Skin of body (tissue), 2 donors: ENCODE measurements around the gene KCNJ8. TPM values are rescaled to one million over a fixed set of nuclear protein-coding genes. Genes with fewer than 3 reads are reported as not detected.
"Not testable (repeated sequence)": the region's sequence is repeated elsewhere in the genome, so short reads cannot be mapped to it uniquely, and the experiment has no call there.

Experiments
- DNase-seq: peaks from one replicate; lab custom pipeline; 2025; lab: John Stamatoyannopoulos, UW
- total RNA-seq: library from RNA; depleted of rRNA; stranded (reverse); fragments of >200 nt; gene quantifications from one replicate; pipeline ENCODE4 v1.2.3, GENCODE V29; 2014

The KCNJ8 gene
- total RNA-seq, 1 donor from 2014 or later: 30.5 TPM

GRCh38 chr12:21786041-21786531 lies 11.6 kb upstream of the KCNJ8 start:
- DNase-seq: peak; percentile 94

DNA sequence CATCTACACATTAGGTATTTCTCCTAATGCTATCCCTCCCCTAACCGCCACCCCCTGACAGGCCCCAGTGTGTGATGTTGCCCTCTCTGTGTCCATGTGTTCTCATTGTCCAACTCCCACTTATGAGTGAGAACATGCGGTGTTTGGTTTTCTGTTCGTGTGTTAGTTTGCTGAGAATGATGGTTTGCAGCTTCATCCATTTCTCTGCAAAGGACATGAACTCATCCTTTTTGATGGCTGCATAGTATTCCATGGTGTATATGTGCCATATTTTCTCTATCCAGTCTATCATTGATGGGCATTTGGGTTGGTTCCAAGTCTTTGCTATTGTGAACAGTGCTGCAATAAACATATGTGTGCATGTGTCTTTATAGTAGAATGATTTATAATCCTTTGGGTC lies 8.2 kb upstream of the KCNJ8 start:
- DNase-seq: not testable (repeated sequence)

- DNase-seq: no peak
Measured at GRCh38 chr12:21780786-21781185, 6.3 kb upstream of the KCNJ8 start.

DNA sequence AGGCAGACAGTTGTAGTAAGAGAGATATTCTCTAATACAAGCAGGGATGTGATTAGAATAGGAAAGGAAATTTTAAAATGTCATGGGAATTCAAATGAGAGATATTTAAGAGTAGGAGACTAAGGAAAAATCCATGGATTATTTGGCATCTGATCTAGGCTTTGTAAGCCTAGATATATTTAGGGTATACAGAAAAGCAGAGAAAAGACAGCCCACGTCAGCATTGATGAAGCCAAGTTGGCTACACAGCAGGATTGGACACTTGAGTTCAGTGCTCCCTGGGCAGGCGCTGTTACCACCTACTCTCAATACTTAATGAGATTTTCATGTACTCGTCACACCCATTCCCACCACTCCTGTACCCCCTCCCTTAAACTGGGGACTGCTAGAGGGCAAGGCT lies 1.7 kb upstream of the KCNJ8 start:
- peak; percentile 20 for DNase-seq

DNA sequence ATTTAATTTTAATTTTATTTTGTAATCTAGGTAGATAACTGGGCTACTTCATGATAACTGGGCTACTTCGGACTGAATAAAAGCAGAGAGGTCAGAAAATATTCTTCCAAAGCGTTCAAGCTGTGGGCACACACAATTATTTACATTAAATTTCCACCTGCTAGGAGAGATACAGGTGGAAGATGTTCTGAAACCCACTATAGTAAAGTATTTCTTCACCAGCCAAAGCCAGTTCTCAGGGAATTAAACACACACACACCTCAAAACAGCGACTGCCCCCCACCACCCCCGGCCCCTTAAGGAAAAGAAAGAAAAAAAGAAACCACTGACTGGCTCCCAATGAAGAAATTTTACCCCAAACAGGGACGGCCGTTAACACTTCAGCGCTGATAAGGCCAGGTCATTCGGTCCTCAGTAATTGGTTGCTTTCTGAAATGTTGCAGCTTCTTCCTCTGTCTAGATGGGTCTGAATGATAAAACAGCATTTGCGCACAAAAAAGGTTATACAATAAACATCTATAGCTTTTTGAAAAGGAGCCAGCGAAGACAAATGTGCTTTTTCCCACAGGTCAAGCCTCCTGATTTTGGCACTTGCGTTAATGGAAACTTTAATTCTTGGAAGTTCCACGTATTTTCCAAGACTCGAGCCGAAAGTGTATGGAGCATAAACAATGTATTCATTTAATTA lies 771 bp upstream of the KCNJ8 start:
- DNase-seq: peak; percentile 21

- no peak for DNase-seq
Measured at GRCh38 chr12:21773806-21774205, 700 bp downstream of the KCNJ8 start.

DNA sequence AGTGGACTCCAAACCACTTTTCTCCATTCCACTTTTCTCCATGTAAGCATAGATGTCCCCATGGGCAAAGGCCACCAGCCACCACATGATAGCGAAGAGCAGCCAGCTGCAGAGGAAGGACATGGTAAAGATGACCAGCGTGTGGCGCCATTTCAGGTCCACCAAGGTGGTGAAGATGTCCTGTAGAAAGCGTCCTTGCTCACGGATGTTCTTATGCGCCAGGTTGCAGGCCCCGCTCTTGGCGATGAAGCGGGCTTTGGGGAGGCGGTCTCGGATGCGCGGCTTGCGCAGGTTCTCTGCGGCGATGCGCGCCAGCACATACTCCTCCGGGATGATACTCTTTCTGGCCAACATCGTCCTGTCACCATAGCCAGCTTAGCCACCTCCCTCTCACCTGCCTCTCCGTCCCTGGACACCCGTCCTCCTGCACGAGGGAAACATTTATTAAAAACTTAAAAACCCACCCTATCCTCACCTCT lies 1.2 kb downstream of the KCNJ8 start:
- DNase-seq: peak; percentile 3

DNA sequence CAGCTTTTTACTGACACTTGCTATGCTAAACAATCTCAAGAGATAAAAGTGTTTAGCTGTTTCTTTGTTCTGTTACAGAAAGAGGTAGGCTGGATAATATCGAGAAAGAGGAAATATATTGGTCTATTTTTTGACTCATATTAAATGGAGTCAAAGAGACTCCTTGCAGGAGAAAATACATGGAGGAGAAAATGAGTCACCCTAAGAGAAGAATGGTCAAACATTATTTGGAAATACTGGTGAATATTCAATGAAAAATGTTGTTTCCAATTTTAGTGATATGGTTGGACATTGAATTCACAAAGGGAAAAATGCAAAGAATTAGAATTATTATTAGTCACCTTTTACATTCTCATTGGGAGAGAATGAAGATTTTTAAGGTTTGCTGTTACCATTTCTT lies 3.2 kb downstream of the KCNJ8 start:
- DNase-seq: no peak

GRCh38 chr12:21769307-21769706 lies 5.2 kb downstream of the KCNJ8 start:
- DNase-seq: no peak

- DNase-seq: no peak
Measured at GRCh38 chr12:21766403-21766802, 8.1 kb downstream of the KCNJ8 start.

DNA sequence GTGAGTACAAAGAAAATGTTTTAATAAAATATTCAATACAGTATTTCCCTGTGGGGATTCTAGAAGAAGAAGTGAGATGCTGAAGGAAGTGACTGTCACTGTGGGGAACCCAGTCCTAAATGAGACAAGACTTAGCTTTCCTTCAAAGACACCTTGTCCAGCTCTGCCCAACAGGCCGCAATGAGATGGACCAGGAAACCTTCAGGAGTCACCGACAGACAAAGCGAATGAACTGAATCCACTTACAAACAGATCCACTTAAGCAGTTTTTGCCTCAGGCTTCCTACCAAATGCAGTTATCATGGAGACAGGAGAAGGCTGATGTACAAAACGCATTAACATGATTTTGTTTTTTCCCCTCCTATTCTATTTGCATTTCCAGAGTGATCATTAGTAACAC lies 9.6 kb downstream of the KCNJ8 start:
- DNase-seq: no peak

- no peak for DNase-seq
Measured at GRCh38 chr12:21764065-21764464, 10.4 kb downstream of the KCNJ8 start.

DNA sequence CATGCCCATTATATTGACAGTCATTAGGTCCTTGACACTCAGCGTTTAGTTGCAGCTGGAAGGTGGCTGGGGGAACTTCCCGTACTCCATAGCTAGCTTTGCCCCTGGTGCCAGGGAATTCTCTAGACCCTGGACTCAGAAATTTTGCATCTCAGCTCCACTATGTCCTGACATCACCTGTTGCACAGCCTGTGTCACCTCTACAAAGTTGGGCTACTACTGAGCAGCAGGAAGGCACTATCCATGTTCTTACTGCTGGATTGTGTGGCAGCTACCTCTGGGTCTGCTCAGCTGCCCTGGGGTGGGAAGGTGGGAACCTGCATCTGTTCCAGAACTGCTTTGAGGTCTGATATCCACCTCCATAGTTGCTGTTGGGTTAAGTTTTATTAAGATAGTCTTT lies 11.0 kb downstream of the KCNJ8 start:
- no peak for DNase-seq

DNA sequence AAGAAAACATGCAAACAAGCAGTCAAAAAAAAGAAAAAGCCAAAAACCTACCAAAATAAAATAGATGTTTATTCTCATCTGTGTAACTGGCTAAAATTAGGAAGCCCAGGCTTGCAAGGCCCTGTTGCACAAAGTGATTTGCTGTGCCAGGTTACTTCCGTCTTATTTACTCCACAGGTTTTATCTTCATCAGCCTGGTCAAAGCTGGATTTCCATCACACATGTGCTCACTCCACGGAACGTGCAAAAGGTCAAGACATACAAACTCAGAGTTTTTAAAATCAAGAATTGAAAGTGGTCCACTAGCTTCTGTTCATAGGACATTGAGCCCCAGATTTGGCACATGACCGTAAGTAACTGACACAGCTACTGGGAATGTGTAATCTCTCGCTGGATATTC lies 14.8 kb downstream of the KCNJ8 start:
- DNase-seq: no peak

GRCh38 chr12:21757735-21758134 lies 16.8 kb downstream of the KCNJ8 start:
- DNase-seq: no peak

DNA sequence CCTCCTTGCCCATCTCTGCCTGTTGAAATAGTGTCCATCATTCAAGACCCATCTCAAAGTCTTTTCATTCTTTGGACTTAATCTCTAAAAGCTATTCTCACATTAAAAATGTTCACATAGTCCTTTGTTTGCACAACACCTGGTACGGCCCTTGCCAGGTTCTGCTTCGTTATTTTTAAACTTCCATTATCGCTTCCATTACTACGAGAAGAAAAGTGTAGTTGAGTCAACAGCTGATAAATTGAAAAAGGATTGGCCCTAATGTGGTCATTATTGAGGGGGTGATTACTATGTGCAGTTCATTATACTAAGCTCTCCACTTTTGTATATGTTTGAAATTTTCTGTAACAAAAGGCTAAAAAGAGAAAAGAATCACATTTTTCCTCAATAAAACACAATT lies 17.8 kb downstream of the KCNJ8 start:
- DNase-seq: no peak

- DNase-seq: peak; percentile 57
Measured at GRCh38 chr12:21751517-21751916, 23.0 kb downstream of the KCNJ8 start.

- no peak for DNase-seq
Measured at GRCh38 chr12:21745258-21745657, 29.2 kb downstream of the KCNJ8 start.

- DNase-seq: no peak
Measured at GRCh38 chr12:21731144-21731543, 43.4 kb downstream of the KCNJ8 start.

- DNase-seq: no peak
Measured at GRCh38 chr12:21725731-21726130, 48.8 kb downstream of the KCNJ8 start.

- no peak for DNase-seq
Measured at GRCh38 chr12:21718944-21719650, 55.4 kb downstream of the KCNJ8 start.

DNA sequence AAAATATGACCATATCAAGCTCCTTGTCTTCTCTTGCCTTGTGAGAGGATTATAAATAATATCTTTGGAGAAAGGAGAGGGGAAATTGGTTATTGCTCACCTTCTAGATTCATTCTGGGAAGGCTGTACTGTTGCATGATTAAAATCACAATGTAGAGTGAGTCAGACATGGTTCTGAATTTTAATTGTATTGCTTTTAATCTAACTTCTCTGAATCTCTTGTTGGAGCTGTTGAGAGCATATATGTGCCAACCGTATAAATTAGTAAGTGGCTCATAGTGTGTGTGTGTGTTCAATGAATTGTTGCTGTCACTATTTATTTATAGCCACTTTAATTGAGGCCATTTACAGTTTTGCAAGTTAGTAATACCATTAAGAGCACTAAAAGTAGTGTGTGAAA lies 56.1 kb downstream of the KCNJ8 start:
- DNase-seq: no peak

GRCh38 chr12:21717767-21718166 lies 56.7 kb downstream of the KCNJ8 start:
- no peak for DNase-seq
